Suppressor macrophage treated with lipopolysaccharide for 1 hour (primary cell): Measurements from ENCODE around the gene SLC16A4.
"Not testable (repeated sequence)": the region's sequence is repeated elsewhere in the genome, so short reads cannot be mapped to it uniquely, and the experiment has no call there.

ENCODE experiments used
- DNase-seq, 3 donors: peaks; one replicate each; pipeline ENCODE4 v3.0.0-alpha.2; 2020 to 2022

Gene SLC16A4

GRCh38 chr1:110408488-110408887 is 17.7 kb upstream of the SLC16A4 start:
- DNase-seq: peak in 1 of 3 donors; percentile 20

GRCh38 chr1:110407260-110408210 is 16.7 kb upstream of the SLC16A4 start, which contains the start of gene LAMTOR5:
LAMTOR5 (minus strand) TSS chr1:110407694; CDS start chr1:110407620, 74 bp downstream.
- DNase-seq: peak; percentile 94 to 97 (median 96)

GRCh38 chr1:110406407-110406806 is 15.6 kb upstream of the SLC16A4 start:
- not testable (repeated sequence) for DNase-seq

- no peak for DNase-seq
Observed at GRCh38 chr1:110404401-110404800, 13.6 kb upstream of the SLC16A4 start.

- DNase-seq: no peak
Observed at GRCh38 chr1:110403805-110404204, 13.0 kb upstream of the SLC16A4 start.

- not testable (repeated sequence) for DNase-seq
Observed at GRCh38 chr1:110396259-110396958, 5.6 kb upstream of the SLC16A4 start.

- DNase-seq: no peak
Observed at GRCh38 chr1:110394493-110394820, 3.6 kb upstream of the SLC16A4 start.

- DNase-seq: no peak
Observed at GRCh38 chr1:110393691-110394492, 3.1 kb upstream of the SLC16A4 start.

- no peak for DNase-seq
Observed at GRCh38 chr1:110393286-110393685, 2.5 kb upstream of the SLC16A4 start.

- no peak for DNase-seq
Observed at GRCh38 chr1:110390096-110390495, 730 bp downstream of the SLC16A4 start.

GRCh38 chr1:110387048-110387754 is 3.6 kb downstream of the SLC16A4 start:
- DNase-seq: no peak

- DNase-seq: no peak
Observed at GRCh38 chr1:110385369-110385768, 5.5 kb downstream of the SLC16A4 start.

- no peak for DNase-seq
Observed at GRCh38 chr1:110384581-110385321, 6.1 kb downstream of the SLC16A4 start.

- peak in 1 of 3 donors; percentile 27 for DNase-seq
Observed at GRCh38 chr1:110383251-110383990, 7.4 kb downstream of the SLC16A4 start.

- peak; percentile 2 to 44 (median 34) for DNase-seq
Observed at GRCh38 chr1:110380672-110381283, 10.0 kb downstream of the SLC16A4 start.

GRCh38 chr1:110375490-110375889 is 15.3 kb downstream of the SLC16A4 start:
- no peak for DNase-seq

GRCh38 chr1:110370827-110371226 is 20.0 kb downstream of the SLC16A4 start:
- peak in 1 of 3 donors; percentile 20 for DNase-seq

GRCh38 chr1:110364221-110364620 is 26.6 kb downstream of the SLC16A4 start:
- DNase-seq: no peak

GRCh38 chr1:110361856-110362255 is 29.0 kb downstream of the SLC16A4 start:
- DNase-seq: no peak

GRCh38 chr1:110360431-110360830 is 30.4 kb downstream of the SLC16A4 start:
- DNase-seq: peak; percentile 25 to 62 (median 42)
